Smooth muscle cell of the umbilical artery (primary cell): ENCODE data around the gene SLC25A42. TPM values are rescaled to one million over a fixed set of nuclear protein-coding genes. Genes with fewer than 3 reads are reported as not detected.

ENCODE experiments used
- total RNA-seq: library from RNA; depleted of rRNA; stranded (reverse); fragments of >200 nt; gene quantifications from 2 replicates; pipeline ENCODE4 v1.2.3, GENCODE V29; 2014

Gene SLC25A42
- 6.3 and 8.6 TPM in 2 replicates for total RNA-seq

GRCh38 chr19:19063183-19064097, at the start of gene SLC25A42:
Gene SLC25A42 (plus strand): TSS chr19:19063994. CDS start chr19:19096125, 32,131 bp downstream.

GRCh38 chr19:19033426-19034203, 30.2 kb upstream of the SLC25A42 start, which contains the start of the genes ARMC6 and SUGP2:
Gene ARMC6 (plus strand): TSS chr19:19033603. CDS start chr19:19034210, 607 bp downstream.
Gene SUGP2 (minus strand): TSS chr19:19033517. CDS start chr19:19031071, 2,446 bp downstream.

GRCh38 chr19:19138109-19138981, 74.6 kb downstream of the SLC25A42 start, which contains the start of gene TMEM161A:
Gene TMEM161A (minus strand): TSS chr19:19138478. CDS start chr19:19138428, 50 bp downstream.

Other genes with a start within 250 kb of the SLC25A42 start
- gene UPF1, start 232.0 kb upstream of the SLC25A42 start, total RNA-seq, result 66.8 and 111 TPM in 2 replicates
- gene CERS1, start 167.8 kb upstream of the SLC25A42 start, total RNA-seq, result 2.3 and 2.7 TPM in 2 replicates
- gene COPE, start 144.6 kb upstream of the SLC25A42 start, total RNA-seq, result 227 and 244 TPM in 2 replicates
- gene DDX49, start 144.3 kb upstream of the SLC25A42 start, total RNA-seq, result 48.8 and 56.7 TPM in 2 replicates
- 53.3 and 55.2 TPM in 2 replicates for gene HOMER3, start 122.8 kb upstream of the SLC25A42 start, total RNA-seq
- 52.9 and 63.7 TPM in 2 replicates for gene SUGP2, start 30.5 kb upstream of the SLC25A42 start, total RNA-seq
- gene ARMC6, start 30.4 kb upstream of the SLC25A42 start, total RNA-seq, result 36.2 and 54.6 TPM in 2 replicates
- gene TMEM161A, start 74.5 kb downstream of the SLC25A42 start, total RNA-seq, result 29.1 and 29.8 TPM in 2 replicates
- gene MEF2B, start 106.3 kb downstream of the SLC25A42 start, total RNA-seq, result not detected in 2 replicates
- 13.1 and 16.9 TPM in 2 replicates for gene BORCS8, start 128.2 kb downstream of the SLC25A42 start, total RNA-seq
- gene RFXANK, start 128.3 kb downstream of the SLC25A42 start, total RNA-seq, result 40.3 and 51.1 TPM in 2 replicates
- gene NR2C2AP, start 139.4 kb downstream of the SLC25A42 start, total RNA-seq, result 4.5 and 7.8 TPM in 2 replicates
- not detected in 2 replicates for gene NCAN, start 148.0 kb downstream of the SLC25A42 start, total RNA-seq
- gene TM6SF2, start 209.3 kb downstream of the SLC25A42 start, total RNA-seq, result 1.9 and 3.3 TPM in 2 replicates